ENCODE data around the gene ERI2. TPM values are rescaled to one million over a fixed set of nuclear protein-coding genes. Genes with fewer than 3 reads are reported as not detected.

Gene ERI2
- total RNA-seq, 2 experiments from 2014 or later: 41.8 to 48.0 TPM

DNA sequence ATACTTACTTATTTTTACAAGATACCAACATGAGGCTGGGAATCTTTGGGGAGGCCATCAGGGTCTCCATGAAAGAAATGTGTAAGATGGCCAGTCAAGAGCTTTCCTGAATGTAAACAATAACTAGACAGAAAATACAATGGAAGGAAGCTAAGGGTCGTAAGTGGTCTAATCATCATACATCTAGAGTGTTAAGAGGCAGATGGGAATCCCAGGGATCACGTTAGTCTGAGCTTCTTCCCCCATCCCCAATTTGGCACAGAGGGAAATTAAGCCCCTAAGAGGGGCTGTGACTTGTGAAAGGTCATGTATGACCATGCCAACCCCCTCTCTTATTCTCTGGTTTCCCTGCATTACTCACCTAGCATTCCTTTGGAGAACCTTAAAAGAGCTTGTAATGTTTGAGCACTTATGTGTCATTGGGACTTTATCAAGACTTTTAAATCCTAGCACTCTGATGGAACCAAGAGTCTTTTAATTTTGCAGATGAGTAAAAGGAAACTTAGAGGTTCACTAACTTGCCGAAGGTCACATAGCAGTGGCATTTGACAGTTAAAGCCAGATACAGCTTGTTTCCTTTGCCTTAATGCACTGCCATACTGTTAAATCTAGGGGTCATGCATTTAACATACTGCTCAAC is 47.8 kb upstream of the ERI2 start:
- DNase-seq (ENCODE audit: low spot score): no peak
- H3K4me1 ChIP-seq (ENCODE audit: insufficient read depth, low read length, poor library complexity, severe bottlenecking): no peaks in the 10 kb centered on the region
- H3K79me2 ChIP-seq (ENCODE audit: insufficient read depth, low read depth, low read length): no peaks in the 10 kb centered on the region
- H3K27ac ChIP-seq (ENCODE audit: low read depth, low read length, poor library complexity, severe bottlenecking): no peak overlapping the region
- H3K9me3 ChIP-seq (ENCODE audit: low read length): no peaks in the 10 kb centered on the region
- H3K4me3 ChIP-seq (ENCODE audit: low read depth, low read length, poor library complexity, severe bottlenecking): no peak overlapping the region
- peaks cover 3% of the 10 kb centered on the region for H3K36me3 ChIP-seq (ENCODE audit: insufficient read depth, low read length)
- no TSS peak for BruUV-seq (replicated peaks)
- intact Hi-C loops (cut with micrococcal nuclease; ENCODE audit: unreplicated experiment): no loop called here
- no peak overlapping the region for H2AFZ ChIP-seq (ENCODE audit: low read length)
- H3K9me2 ChIP-seq (ENCODE audit: insufficient read depth, low read length): no peaks in the 10 kb centered on the region
- no peaks in the 10 kb centered on the region; the same call in 1 of the 2 replicates for H4K20me1 ChIP-seq (ENCODE audit: insufficient read depth, low read length)
- H3K4me2 ChIP-seq (ENCODE audit: low read length): no peak overlapping the region
- POLR2A ChIA-PET: interaction anchor here (0.5 to 1.1 kb wide), 4 partner anchors 14 to 141 kb away, joined by 3 to 5 read pairs (median 4); no protein-coding TSS in a partner anchor
- CTCF ChIA-PET (ENCODE audit: unreplicated experiment): interaction anchor here (0.6 kb wide), 1 partner anchor 1292 kb away, joined by 4 read pairs; no protein-coding TSS in a partner anchor
- no peak for TF ChIP-seq EZH2phosphoT487 (IDR thresholded peaks at IDR 0.05; ENCODE audit: borderline replicate concordance, low read depth, low read length)
- TF ChIP-seq, protein P1, sequence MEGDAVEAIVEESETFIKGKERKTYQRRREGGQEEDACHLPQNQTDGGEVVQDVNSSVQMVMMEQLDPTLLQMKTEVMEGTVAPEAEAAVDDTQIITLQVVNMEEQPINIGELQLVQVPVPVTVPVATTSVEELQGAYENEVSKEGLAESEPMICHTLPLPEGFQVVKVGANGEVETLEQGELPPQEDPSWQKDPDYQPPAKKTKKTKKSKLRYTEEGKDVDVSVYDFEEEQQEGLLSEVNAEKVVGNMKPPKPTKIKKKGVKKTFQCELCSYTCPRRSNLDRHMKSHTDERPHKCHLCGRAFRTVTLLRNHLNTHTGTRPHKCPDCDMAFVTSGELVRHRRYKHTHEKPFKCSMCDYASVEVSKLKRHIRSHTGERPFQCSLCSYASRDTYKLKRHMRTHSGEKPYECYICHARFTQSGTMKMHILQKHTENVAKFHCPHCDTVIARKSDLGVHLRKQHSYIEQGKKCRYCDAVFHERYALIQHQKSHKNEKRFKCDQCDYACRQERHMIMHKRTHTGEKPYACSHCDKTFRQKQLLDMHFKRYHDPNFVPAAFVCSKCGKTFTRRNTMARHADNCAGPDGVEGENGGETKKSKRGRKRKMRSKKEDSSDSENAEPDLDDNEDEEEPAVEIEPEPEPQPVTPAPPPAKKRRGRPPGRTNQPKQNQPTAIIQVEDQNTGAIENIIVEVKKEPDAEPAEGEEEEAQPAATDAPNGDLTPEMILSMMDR (conservative IDR thresholded peaks at IDR 0.05; ENCODE audit: low read length): no peak

DNA sequence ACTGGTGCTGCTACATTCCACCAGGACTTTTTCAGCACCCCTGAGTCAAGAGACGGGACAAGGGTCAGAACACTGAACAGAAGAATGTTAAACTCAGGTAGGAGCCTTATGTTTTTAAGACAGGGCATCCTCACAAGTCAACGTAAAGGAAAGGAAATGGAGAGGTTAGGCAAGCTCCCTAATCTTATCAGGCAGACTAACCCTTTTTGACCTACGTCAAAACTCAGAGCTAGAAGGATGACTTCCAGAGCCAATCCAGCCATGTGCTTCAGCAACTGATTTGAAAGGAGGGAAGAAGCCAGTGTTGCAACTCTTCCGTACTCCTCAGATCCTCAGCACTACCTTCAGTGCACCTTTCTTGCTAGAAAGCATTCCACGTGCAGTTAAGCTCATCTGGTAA is 46.9 kb upstream of the ERI2 start:
- no peak overlapping the region for H3K27ac ChIP-seq (ENCODE audit: low read depth, low read length, poor library complexity, severe bottlenecking)

More for the DNA sequence above, 46.9 kb upstream of the ERI2 start:
- DNase-seq (ENCODE audit: low spot score): no peak
- no peak overlapping the region for H3K4me2 ChIP-seq (ENCODE audit: low read length)
- no peaks in the 10 kb centered on the region for H3K9me3 ChIP-seq (ENCODE audit: low read length)
- H3K79me2 ChIP-seq (ENCODE audit: insufficient read depth, low read depth, low read length): no peaks in the 10 kb centered on the region
- TF ChIP-seq EZH2phosphoT487 (IDR thresholded peaks at IDR 0.05; ENCODE audit: borderline replicate concordance, low read depth, low read length): no peak
- TF ChIP-seq, protein P1 (conservative IDR thresholded peaks at IDR 0.05; ENCODE audit: low read length): no peak
- ChIA-PET POLR2A (interaction anchor here (0.9 to 1.1 kb wide), 2 partner anchors 22 to 142 kb away, joined by 3 to 5 read pairs; no protein-coding TSS in a partner anchor), CTCF (ENCODE audit: unreplicated experiment) (no interaction called here)
- no peaks in the 10 kb centered on the region for H3K9me2 ChIP-seq (ENCODE audit: insufficient read depth, low read length)
- H2AFZ ChIP-seq (ENCODE audit: low read length): no peak overlapping the region
- intact Hi-C loops (cut with micrococcal nuclease; ENCODE audit: unreplicated experiment): no loop called here
- no peaks in the 10 kb centered on the region; the same call in 1 of the 2 replicates for H4K20me1 ChIP-seq (ENCODE audit: insufficient read depth, low read length)
- peaks cover 3% of the 10 kb centered on the region for H3K36me3 ChIP-seq (ENCODE audit: insufficient read depth, low read length)
- H3K4me1 ChIP-seq (ENCODE audit: insufficient read depth, low read length, poor library complexity, severe bottlenecking): no peaks in the 10 kb centered on the region
- H3K4me3 ChIP-seq (ENCODE audit: low read depth, low read length, poor library complexity, severe bottlenecking): no peak overlapping the region
- no TSS peak for BruUV-seq (replicated peaks)

Measured in OCI-LY7 (cell line).